HepG2 (cell line): ENCODE results near the gene EFNA2. TPM values are rescaled to one million over a fixed set of nuclear protein-coding genes. Genes with fewer than 3 reads are reported as not detected.
A peak's percentile ranks its signal among the peaks of the same experiment; 100 is the strongest.

Experiments
- BCL6 ChIP-seq: IDR thresholded peaks from 2 replicates; pipeline ENCODE4 v1.6.1; 2016; ENCODE audit warnings: missing genetic modification reagents, missing compliant biosample characterization
- DMTF1 ChIP-seq: sonication (generic); formaldehyde crosslinking; IDR thresholded peaks from 2 replicates; pipeline ENCODE4 v1.4.0; 2020; ENCODE audit warnings: mild to moderate bottlenecking, missing genetic modification reagents
- ESRRA ChIP-seq: sonication (generic); formaldehyde crosslinking; IDR thresholded peaks from 2 replicates; pipeline ENCODE4 v1.5.1; 2020; ENCODE audit warnings: mild to moderate bottlenecking, low read depth, missing genetic modification reagents
- FOXP4 ChIP-seq: sonication (generic); formaldehyde crosslinking; IDR thresholded peaks from 2 replicates; pipeline ENCODE4 v1.4.0; 2020; ENCODE audit warnings: missing genetic modification reagents
- HIVEP1 ChIP-seq: sonication (generic); formaldehyde crosslinking; IDR thresholded peaks from 2 replicates; pipeline ENCODE4 v1.4.0; 2020; ENCODE audit warnings: mild to moderate bottlenecking, missing genetic modification reagents
- HOXA3 ChIP-seq: sonication (generic); formaldehyde crosslinking; IDR thresholded peaks from 2 replicates; pipeline ENCODE4 v1.5.0; 2020; ENCODE audit warnings: missing genetic modification reagents
- KAT8 ChIP-seq: IDR thresholded peaks from 2 replicates; pipeline ENCODE4 v1.6.1; 2016; ENCODE audit warnings: missing genetic modification reagents, missing compliant biosample characterization
- LCORL ChIP-seq, 2 experiments: fragments of 450-650 bp in 1 of 2; sonication (generic) in 1 of 2; formaldehyde crosslinking in 1 of 2; IDR thresholded peaks; 2 replicates each; pipeline versions ENCODE4 v1.5.0 to v1.6.1; 2017 to 2020; ENCODE audit warnings: antibody characterized with exemption in 1 of 2, missing genetic modification reagents in 1 of 2
- NCOA1 ChIP-seq: sonication (generic); formaldehyde crosslinking; IDR thresholded peaks from 2 replicates; pipeline ENCODE4 v1.9.0; 2021; ENCODE audit warnings: missing genetic modification reagents
- NFKB2 ChIP-seq: sonication (generic); formaldehyde crosslinking; IDR thresholded peaks from 2 replicates; pipeline ENCODE4 v1.4.0; 2020; ENCODE audit warnings: missing genetic modification reagents, borderline replicate concordance
- RXRB ChIP-seq: IDR thresholded peaks from 2 replicates; pipeline ENCODE4 v1.6.1; 2016; ENCODE audit warnings: borderline replicate concordance, missing genetic modification reagents, missing compliant biosample characterization
- SALL1 ChIP-seq: sonication (generic); formaldehyde crosslinking; IDR thresholded peaks from 2 replicates; pipeline ENCODE4 v1.8.0; 2022; ENCODE audit warnings: mild to moderate bottlenecking, missing genetic modification reagents
- TRIM24 ChIP-seq: sonication (generic); formaldehyde crosslinking; IDR thresholded peaks from 2 replicates; pipeline ENCODE4 v1.8.0; 2022; ENCODE audit warnings: mild to moderate bottlenecking, missing genetic modification reagents
- ZNF251 ChIP-seq: sonication (generic); formaldehyde crosslinking; IDR thresholded peaks from 2 replicates; pipeline ENCODE4 v1.9.0; 2021; ENCODE audit warnings: mild to moderate bottlenecking, missing genetic modification reagents
- ZNF329 ChIP-seq: sonication (generic); formaldehyde crosslinking; IDR thresholded peaks from 2 replicates; pipeline ENCODE4 v1.9.0; 2021; ENCODE audit warnings: low read depth, mild to moderate bottlenecking, missing genetic modification reagents
- ZNF790 ChIP-seq: sonication (generic); formaldehyde crosslinking; IDR thresholded peaks from 2 replicates; pipeline ENCODE4 v1.8.0; 2022; ENCODE audit warnings: missing genetic modification reagents, mild to moderate bottlenecking, borderline replicate concordance
- ZNF816 ChIP-seq: sonication (generic); formaldehyde crosslinking; IDR thresholded peaks from 2 replicates; pipeline ENCODE4 v1.8.0; 2022; ENCODE audit warnings: missing genetic modification reagents, mild to moderate bottlenecking, borderline replicate concordance
- polyA plus RNA-seq, 8 experiments: library from polyadenylated mRNA; depleted of rRNA in 3 of 8; stranded (reverse) in 7 of 8; unstranded in 1 of 8; fragments of >200 nt; fragmentation: Illumina TruSeq in 4 of 8; extraction: Trizol in 4 of 8; gene quantifications; 2 replicates each; pipeline versions ENCODE4 v1.2.1 to v1.2.3, GENCODE V29; 2011 to 2016; ENCODE audit warnings: low read depth in 4 of 8, missing spikeins in 1 of 8, mixed read lengths in 1 of 8; ENCODE audit not compliant: insufficient read depth in 1 of 8
- total RNA-seq, 5 experiments: library from RNA; depleted of rRNA; stranded (reverse); fragments of >200 nt; fragmentation: Illumina TruSeq; extraction: Trizol; gene quantifications; 2 replicates each; pipeline ENCODE4 v1.2.3, GENCODE V29; 2016; ENCODE audit warnings: low read depth in 1 of 5
- TF ChIP-seq, protein P1 (sequence below): sonication (generic); formaldehyde crosslinking; IDR thresholded peaks from 2 replicates; pipeline ENCODE4 v1.5.0; 2020; ENCODE audit warnings: mild to moderate bottlenecking, missing genetic modification reagents
- TF ChIP-seq, protein P2 (sequence below): sonication (generic); formaldehyde crosslinking; IDR thresholded peaks from 2 replicates; pipeline ENCODE4 v1.4.0; 2020; ENCODE audit warnings: missing genetic modification reagents

EFNA2 gene
- total and polyA plus RNA-seq, 2 of the 13 experiments (the other 11 are each of a cell fraction or from before 2014, with no cell fraction given): 6.0 to 9.9 TPM

DNA sequence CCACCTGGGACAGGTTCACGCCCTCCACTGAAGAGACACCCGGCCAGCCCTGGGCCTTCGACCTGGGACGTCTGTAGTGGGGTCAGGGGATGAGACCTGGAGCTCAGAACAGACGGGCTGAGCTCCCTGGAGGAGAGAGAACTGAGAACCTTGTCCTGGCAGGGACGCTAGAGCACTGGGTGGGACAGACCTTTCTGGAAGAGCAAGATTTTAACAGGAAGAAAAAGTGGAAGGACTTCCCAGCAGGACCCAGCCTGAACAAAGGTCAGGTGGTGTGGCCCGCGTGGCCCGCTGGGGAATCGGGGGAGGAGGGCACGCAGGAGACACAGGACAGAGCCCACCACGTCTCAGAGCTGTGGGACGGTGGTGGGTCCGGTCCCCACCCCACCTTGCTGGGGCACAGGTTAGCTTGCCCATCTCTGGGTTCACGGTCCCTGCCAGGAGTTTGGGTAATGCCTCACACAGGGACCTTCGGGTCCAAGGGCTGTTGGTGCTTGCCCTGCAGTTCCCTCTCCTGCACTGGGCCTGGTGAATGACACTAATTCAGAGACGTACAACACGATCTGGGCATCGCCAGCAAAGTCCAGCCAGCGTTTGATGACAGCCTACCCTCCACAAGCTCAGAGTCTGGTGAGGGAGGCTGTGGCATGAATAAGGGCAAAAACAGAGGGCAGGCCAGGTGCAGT, 1.2 kb upstream of the EFNA2 start (continued):
- TF ChIP-seq FOXP4 (CRISPR knock-in tag): no peak; the same call in 1 of the 2 replicates
- no peak for TF ChIP-seq BCL6 (CRISPR knock-in tag)
- TF ChIP-seq, protein P1, sequence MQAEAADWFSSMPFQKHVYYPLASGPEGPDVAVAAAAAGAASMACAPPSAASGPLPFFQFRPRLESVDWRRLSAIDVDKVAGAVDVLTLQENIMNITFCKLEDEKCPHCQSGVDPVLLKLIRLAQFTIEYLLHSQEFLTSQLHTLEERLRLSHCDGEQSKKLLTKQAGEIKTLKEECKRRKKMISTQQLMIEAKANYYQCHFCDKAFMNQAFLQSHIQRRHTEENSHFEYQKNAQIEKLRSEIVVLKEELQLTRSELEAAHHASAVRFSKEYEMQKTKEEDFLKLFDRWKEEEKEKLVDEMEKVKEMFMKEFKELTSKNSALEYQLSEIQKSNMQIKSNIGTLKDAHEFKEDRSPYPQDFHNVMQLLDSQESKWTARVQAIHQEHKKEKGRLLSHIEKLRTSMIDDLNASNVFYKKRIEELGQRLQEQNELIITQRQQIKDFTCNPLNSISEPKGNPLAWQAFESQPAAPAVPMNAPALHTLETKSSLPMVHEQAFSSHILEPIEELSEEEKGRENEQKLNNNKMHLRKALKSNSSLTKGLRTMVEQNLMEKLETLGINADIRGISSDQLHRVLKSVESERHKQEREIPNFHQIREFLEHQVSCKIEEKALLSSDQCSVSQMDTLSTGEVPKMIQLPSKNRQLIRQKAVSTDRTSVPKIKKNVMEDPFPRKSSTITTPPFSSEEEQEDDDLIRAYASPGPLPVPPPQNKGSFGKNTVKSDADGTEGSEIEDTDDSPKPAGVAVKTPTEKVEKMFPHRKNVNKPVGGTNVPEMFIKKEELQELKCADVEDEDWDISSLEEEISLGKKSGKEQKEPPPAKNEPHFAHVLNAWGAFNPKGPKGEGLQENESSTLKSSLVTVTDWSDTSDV (CRISPR knock-in tag): no peak
- no peak; the same call in 1 of the 2 replicates for TF ChIP-seq HIVEP1
- no peak for TF ChIP-seq ZNF790 (CRISPR knock-in tag)
- TF ChIP-seq NCOA1 (CRISPR knock-in tag): no peak
- 0 out of 2 replicates have a peak, but pooled peaks have one; percentile 42 for TF ChIP-seq ZNF816
- no peak for TF ChIP-seq ZNF329 (CRISPR knock-in tag)
- TF ChIP-seq HOXA3 (CRISPR knock-in tag): 0 out of 2 replicates have a peak, but pooled peaks have one; percentile 27
- TF ChIP-seq SALL1 (CRISPR knock-in tag): peak; percentile 21
- TF ChIP-seq TRIM24 (CRISPR knock-in tag): no peak
- peak; percentile 38; the same call in 1 of the 2 replicates for TF ChIP-seq ESRRA (CRISPR knock-in tag)
- TF ChIP-seq DMTF1 (CRISPR knock-in tag): 0 out of 2 replicates have a peak, but pooled peaks have one; percentile 35
- peak; percentile 33; the same call in 1 of the 2 replicates for TF ChIP-seq KAT8 (CRISPR knock-in tag)
- TF ChIP-seq LCORL (IDR thresholded peaks at IDR 0.05): no peak
- peak; percentile 3; the same call in 1 of the 2 replicates for TF ChIP-seq LCORL (CRISPR knock-in tag; IDR thresholded peaks at IDR 0.05)
- peak; percentile 55 for TF ChIP-seq RXRB (CRISPR knock-in tag)
- TF ChIP-seq, protein P2, sequence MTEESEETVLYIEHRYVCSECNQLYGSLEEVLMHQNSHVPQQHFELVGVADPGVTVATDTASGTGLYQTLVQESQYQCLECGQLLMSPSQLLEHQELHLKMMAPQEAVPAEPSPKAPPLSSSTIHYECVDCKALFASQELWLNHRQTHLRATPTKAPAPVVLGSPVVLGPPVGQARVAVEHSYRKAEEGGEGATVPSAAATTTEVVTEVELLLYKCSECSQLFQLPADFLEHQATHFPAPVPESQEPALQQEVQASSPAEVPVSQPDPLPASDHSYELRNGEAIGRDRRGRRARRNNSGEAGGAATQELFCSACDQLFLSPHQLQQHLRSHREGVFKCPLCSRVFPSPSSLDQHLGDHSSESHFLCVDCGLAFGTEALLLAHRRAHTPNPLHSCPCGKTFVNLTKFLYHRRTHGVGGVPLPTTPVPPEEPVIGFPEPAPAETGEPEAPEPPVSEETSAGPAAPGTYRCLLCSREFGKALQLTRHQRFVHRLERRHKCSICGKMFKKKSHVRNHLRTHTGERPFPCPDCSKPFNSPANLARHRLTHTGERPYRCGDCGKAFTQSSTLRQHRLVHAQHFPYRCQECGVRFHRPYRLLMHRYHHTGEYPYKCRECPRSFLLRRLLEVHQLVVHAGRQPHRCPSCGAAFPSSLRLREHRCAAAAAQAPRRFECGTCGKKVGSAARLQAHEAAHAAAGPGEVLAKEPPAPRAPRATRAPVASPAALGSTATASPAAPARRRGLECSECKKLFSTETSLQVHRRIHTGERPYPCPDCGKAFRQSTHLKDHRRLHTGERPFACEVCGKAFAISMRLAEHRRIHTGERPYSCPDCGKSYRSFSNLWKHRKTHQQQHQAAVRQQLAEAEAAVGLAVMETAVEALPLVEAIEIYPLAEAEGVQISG (CRISPR knock-in tag): peak; percentile 43; the same call in 1 of the 2 replicates
- 0 out of 2 replicates have a peak, but pooled peaks have one; percentile 85 for TF ChIP-seq ZNF251 (CRISPR knock-in tag)
- peak; percentile 61 for TF ChIP-seq NFKB2 (CRISPR knock-in tag)
